ENCODE measurements around the gene GPR173.

DNA sequence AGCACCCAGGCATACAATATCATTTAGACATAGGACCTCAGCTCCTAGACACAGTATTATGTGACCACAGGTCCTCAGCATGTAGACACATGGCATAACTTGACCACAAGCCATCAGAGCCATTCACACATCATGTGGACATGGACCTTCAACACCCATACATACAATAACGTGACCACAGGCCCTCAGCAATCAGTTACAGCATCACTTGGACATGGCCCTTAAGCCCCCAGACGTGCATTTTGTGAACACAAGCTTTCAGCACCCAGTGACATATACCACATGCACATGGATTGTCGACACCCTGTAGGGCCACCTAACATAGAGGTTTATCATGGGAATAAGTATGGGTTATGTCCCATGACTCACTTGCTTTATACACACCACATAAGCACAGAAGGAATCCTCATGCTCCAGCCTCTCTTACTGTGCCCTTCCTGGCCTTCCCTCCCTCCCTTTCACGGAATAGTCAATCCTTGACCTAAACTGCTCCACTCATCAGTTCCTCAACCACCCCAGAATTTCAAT lies 35.5 kb downstream of the GPR173 start:
- TF ChIP-seq, protein P1, sequence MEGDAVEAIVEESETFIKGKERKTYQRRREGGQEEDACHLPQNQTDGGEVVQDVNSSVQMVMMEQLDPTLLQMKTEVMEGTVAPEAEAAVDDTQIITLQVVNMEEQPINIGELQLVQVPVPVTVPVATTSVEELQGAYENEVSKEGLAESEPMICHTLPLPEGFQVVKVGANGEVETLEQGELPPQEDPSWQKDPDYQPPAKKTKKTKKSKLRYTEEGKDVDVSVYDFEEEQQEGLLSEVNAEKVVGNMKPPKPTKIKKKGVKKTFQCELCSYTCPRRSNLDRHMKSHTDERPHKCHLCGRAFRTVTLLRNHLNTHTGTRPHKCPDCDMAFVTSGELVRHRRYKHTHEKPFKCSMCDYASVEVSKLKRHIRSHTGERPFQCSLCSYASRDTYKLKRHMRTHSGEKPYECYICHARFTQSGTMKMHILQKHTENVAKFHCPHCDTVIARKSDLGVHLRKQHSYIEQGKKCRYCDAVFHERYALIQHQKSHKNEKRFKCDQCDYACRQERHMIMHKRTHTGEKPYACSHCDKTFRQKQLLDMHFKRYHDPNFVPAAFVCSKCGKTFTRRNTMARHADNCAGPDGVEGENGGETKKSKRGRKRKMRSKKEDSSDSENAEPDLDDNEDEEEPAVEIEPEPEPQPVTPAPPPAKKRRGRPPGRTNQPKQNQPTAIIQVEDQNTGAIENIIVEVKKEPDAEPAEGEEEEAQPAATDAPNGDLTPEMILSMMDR (IDR thresholded peaks at IDR 0.05), result no peak
- no peak for TF ChIP-seq POLR2A (IDR thresholded peaks at IDR 0.05)
